IMR-90 (cell line): Measurements from ENCODE around the gene LANCL3. TPM values are rescaled to one million over a fixed set of nuclear protein-coding genes. Genes with fewer than 3 reads are reported as not detected.
"Not testable (repeated sequence)": the region's sequence is repeated elsewhere in the genome, so short reads cannot be mapped to it uniquely, and the experiment has no call there.

ENCODE experiments used
- ATAC-seq: fragments of 200-7000 bp; cut with Tn5 transposase; 2 replicates; pipeline ENCODE4 v1.9.1; 2020; ENCODE audit warnings: low read depth, mild to moderate bottlenecking, moderate library complexity
- BruUV-seq: library from RNA; stranded (reverse); fragments of 400-500 nt; replicated peaks from 2 replicates; lab custom pipeline; 2021; lab: Mats Ljungman, UMichigan
- CTCF ChIA-PET: fragments of 300-600 bp; formaldehyde crosslinking; extraction: SDS; loops from one replicate; lab custom pipeline; 2021; ENCODE audit warnings: antibody characterized with exemption; lab: Yijun Ruan, JAX
- POLR2A ChIA-PET: fragments of 300-600 bp; sonication (Branson Sonifier 250); formaldehyde crosslinking; loops from one replicate; lab custom pipeline; 2022; ENCODE audit warnings: antibody characterized with exemption; ENCODE audit not compliant: unreplicated experiment; lab: Charles Lee
- DNase-seq: peaks from one replicate; pipeline ENCODE4 v3.0.0; 2013
- H2AFZ ChIP-seq: replicated peaks from 2 replicates; pipeline ENCODE3; 2013; ENCODE audit warnings: low read length, mild to moderate bottlenecking; ENCODE audit not compliant: poor library complexity
- H2AK5ac ChIP-seq: 2 replicates; pipeline ENCODE4 v1.6.1; 2013; ENCODE audit warnings: low read depth, low read length, inconsistent platforms
- H2AK9ac ChIP-seq: replicated peaks from 2 replicates; pipeline ENCODE3; 2013; ENCODE audit warnings: mild to moderate bottlenecking, low read depth, low read length, moderate library complexity; ENCODE audit not compliant: poor library complexity
- H2BK120ac ChIP-seq: 2 replicates; pipeline ENCODE4 v1.6.1; 2013; ENCODE audit warnings: low read depth, low read length, inconsistent platforms
- H2BK15ac ChIP-seq: 3 replicates; pipeline ENCODE4 v1.6.1; 2013; ENCODE audit warnings: low read depth, low read length, inconsistent platforms
- H2BK20ac ChIP-seq: 2 replicates; pipeline ENCODE4 v1.6.1; 2013; ENCODE audit warnings: low read depth, mild to moderate bottlenecking, inconsistent platforms, low read length, moderate library complexity
- H2BK5ac ChIP-seq: 2 replicates; pipeline ENCODE4 v1.6.1; 2013; ENCODE audit warnings: mild to moderate bottlenecking, low read depth, low read length, inconsistent platforms; ENCODE audit not compliant: poor library complexity, severe bottlenecking
- H3K14ac ChIP-seq: replicated peaks from 2 replicates; pipeline ENCODE4 v1.6.1; 2013; ENCODE audit warnings: low read depth, low read length, inconsistent platforms
- H3K18ac ChIP-seq: 2 replicates; pipeline ENCODE4 v1.6.1; 2013; ENCODE audit warnings: low read depth, low read length, control low read depth
- H3K23ac ChIP-seq: 2 replicates; pipeline ENCODE4 v1.6.1; 2013; ENCODE audit warnings: low read depth, low read length, inconsistent platforms
- H3K27ac ChIP-seq: 2 replicates; pipeline ENCODE4 v1.5.1; 2013; ENCODE audit warnings: mild to moderate bottlenecking, control low read depth, low read length; ENCODE audit not compliant: insufficient read depth
- H3K27me3 ChIP-seq: 2 replicates; pipeline ENCODE4 v1.6.1; 2013; ENCODE audit warnings: low read length; ENCODE audit not compliant: control insufficient read depth, insufficient read depth
- H3K36me3 ChIP-seq: 2 replicates; pipeline ENCODE4 v1.6.1; 2013; ENCODE audit warnings: low read length, mixed read lengths; ENCODE audit not compliant: control insufficient read depth, insufficient read depth
- H3K4ac ChIP-seq: 2 replicates; pipeline ENCODE4 v1.6.1; 2013; ENCODE audit warnings: low read depth, low read length, inconsistent platforms
- H3K4me1 ChIP-seq: 2 replicates; pipeline ENCODE4 v1.6.1; 2013; ENCODE audit warnings: low read length, mixed read lengths; ENCODE audit not compliant: control insufficient read depth, insufficient read depth
- H3K4me2 ChIP-seq: 2 replicates; pipeline ENCODE4 v1.6.1; 2013; ENCODE audit warnings: low read depth, mild to moderate bottlenecking, control low read depth, low read length, moderate library complexity
- H3K4me3 ChIP-seq: 2 replicates; pipeline ENCODE4 v1.5.1; 2013; ENCODE audit warnings: low read depth, mild to moderate bottlenecking, control low read depth, low read length, moderate library complexity; ENCODE audit not compliant: insufficient read depth
- H3K56ac ChIP-seq: 2 replicates; pipeline ENCODE4 v1.6.1; 2013; ENCODE audit warnings: low read length, inconsistent platforms; ENCODE audit not compliant: insufficient read depth; ENCODE audit errors: extremely low read depth
- H3K79me1 ChIP-seq, 2 experiments: 2 replicates each; pipeline ENCODE4 v1.6.1; 2013; ENCODE audit warnings: low read length in 2 of 2, inconsistent platforms in 1 of 2, low read depth in 1 of 2
- H3K9ac ChIP-seq: 2 replicates; pipeline ENCODE4 v1.6.1; 2013; ENCODE audit warnings: low read depth, low read length, control low read depth
- H3K9me1 ChIP-seq: 2 replicates; pipeline ENCODE4 v1.6.1; 2013; ENCODE audit warnings: low read length, inconsistent platforms; ENCODE audit not compliant: insufficient read depth
- H3K9me3 ChIP-seq: 2 replicates; pipeline ENCODE4 v1.6.1; 2013; ENCODE audit warnings: low read length; ENCODE audit not compliant: control insufficient read depth, insufficient read depth
- H4K20me1 ChIP-seq: 2 replicates; pipeline ENCODE4 v1.6.1; 2013; ENCODE audit warnings: low read length, inconsistent platforms; ENCODE audit not compliant: insufficient read depth
- H4K5ac ChIP-seq: 2 replicates; pipeline ENCODE4 v1.6.1; 2013; ENCODE audit warnings: mild to moderate bottlenecking, low read depth, low read length, control low read depth
- H4K8ac ChIP-seq, 2 experiments: 2 replicates each; pipeline ENCODE4 v1.6.1; 2013; ENCODE audit warnings: low read depth in 2 of 2, low read length in 2 of 2, control low read depth in 1 of 2, inconsistent platforms in 1 of 2
- H4K91ac ChIP-seq: 2 replicates; pipeline ENCODE4 v1.6.1; 2013; ENCODE audit warnings: low read depth, low read length, inconsistent platforms; ENCODE audit not compliant: insufficient read depth
- WGBS, 2 experiments: methylation state at CpG; one replicate each; pipeline versions ENCODE4 v1.1.5 to v1.1.7; 2013; ENCODE audit warnings: missing lambda C conversion rate in 2 of 2; ENCODE audit not compliant: insufficient read length in 1 of 2; ENCODE audit errors: extremely low coverage in 2 of 2; 5-methylcytosine and 5-hydroxymethylcytosine counted together
- dilution Hi-C: fragments of 300-500 bp; cut with HindIII; formaldehyde crosslinking; loops from one replicate; pipeline ENCODE4 v1.14.3; 2018; ENCODE audit warnings: low sequenced_read_pairs; ENCODE audit not compliant: unreplicated experiment
- in situ Hi-C: fragments of 300-500 bp; cut with MboI; formaldehyde crosslinking; loops from 3 replicates; pipeline ENCODE4 v1.14.3; 2019; ENCODE audit warnings: low sequenced_read_pairs, inconsistent platforms, mixed read lengths
- intact Hi-C: fragments of 100-400 bp; cut with micrococcal nuclease; formaldehyde crosslinking; loops from 2 replicates; pipeline ENCODE4 v1.10.0; 2022
- polyA plus RNA-seq, 3 experiments: library from polyadenylated mRNA; depleted of rRNA; stranded (reverse); fragments of >200 nt; gene quantifications; 2 replicates each; pipeline ENCODE4 v1.2.3, GENCODE V29; 2012; ENCODE audit warnings: low replicate concordance in 1 of 3
- total RNA-seq: library from RNA; depleted of rRNA; stranded (reverse); fragments of >200 nt; gene quantifications from 2 replicates; pipeline ENCODE4 v1.2.3, GENCODE V29; 2012

LANCL3 gene
- total and polyA plus RNA-seq, 2 of the 4 experiments (the other 2 are of a cell fraction), result not detected

DNA sequence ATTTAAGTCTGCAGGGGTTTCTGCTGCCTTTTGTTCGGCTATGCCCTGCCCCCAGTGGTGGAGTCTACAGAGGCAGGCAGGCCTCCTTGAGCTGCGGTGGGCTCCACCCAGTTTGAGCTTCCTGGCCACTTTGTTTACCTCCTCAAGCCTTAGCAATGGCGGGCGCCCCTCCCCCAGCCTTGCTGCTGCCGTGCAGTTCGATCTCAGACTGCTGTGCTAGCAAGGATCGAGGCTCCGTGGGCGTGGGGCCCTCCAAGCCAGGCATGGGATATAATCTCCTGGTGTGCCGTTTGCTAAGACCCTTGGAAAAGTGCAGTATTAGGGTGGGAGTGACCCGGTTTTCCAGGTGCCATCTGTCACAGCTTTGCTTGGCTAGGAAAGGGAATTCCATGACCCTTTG, 15.9 kb downstream of the LANCL3 start:
- WGBS, 2 experiments, result 65% methylated on average over 5 of the region's 11 CpGs; no CpG with 5 or more reads in 1 of the 2 experiments
- CTCF ChIA-PET, result not testable (repeated sequence)

More for the DNA sequence above, 15.9 kb downstream of the LANCL3 start:
- H2BK120ac ChIP-seq, H3K56ac ChIP-seq, H2BK5ac ChIP-seq, ATAC-seq, H3K9me1 ChIP-seq, H3K18ac ChIP-seq, H3K14ac ChIP-seq, H2AFZ ChIP-seq, H3K27me3 ChIP-seq, H3K27ac ChIP-seq, H2AK5ac ChIP-seq, H3K9me3 ChIP-seq, H4K91ac ChIP-seq, H2AK9ac ChIP-seq, DNase-seq, BruUV-seq, intact Hi-C loops, H2BK15ac ChIP-seq, H3K4ac ChIP-seq, POLR2A ChIA-PET, H3K36me3 ChIP-seq, H3K4me2 ChIP-seq, H3K4me1 ChIP-seq, H4K5ac ChIP-seq, H4K8ac ChIP-seq, dilution Hi-C loops, H3K79me1 ChIP-seq, in situ Hi-C loops, H3K4me3 ChIP-seq, H3K23ac ChIP-seq, H2BK20ac ChIP-seq, H4K20me1 ChIP-seq, H3K9ac ChIP-seq: not testable (repeated sequence)
